ENCODE measurements around the gene SPON1.
A peak's percentile ranks its signal among the peaks of the same experiment; 100 is the strongest.

The SPON1 gene

DNA sequence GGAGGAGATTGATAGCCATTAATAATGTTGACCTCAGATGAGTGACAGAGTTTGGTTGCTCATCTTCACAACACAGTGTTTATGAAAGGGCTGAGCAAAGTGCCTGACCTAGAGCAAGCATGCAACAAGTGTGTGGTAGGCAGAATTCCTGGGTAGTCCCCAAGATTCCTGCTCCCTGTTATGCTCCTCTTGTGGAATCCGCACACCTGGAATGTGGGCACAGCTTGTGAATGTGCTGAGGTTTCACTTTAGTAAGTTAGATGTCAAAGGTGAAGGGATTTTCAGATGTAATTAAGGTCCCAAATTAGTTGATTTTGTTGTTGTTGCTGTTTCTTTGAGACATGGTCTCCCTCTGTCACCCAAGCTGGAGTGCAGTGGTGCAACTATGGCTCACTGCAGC lies 20.7 kb upstream of the SPON1 start:
- H3K4me3 ChIP-seq (ENCODE audit: low read length), result no peak overlapping the region
- no peak for DNase-seq (ENCODE audit: low read depth, low spot score)

DNA sequence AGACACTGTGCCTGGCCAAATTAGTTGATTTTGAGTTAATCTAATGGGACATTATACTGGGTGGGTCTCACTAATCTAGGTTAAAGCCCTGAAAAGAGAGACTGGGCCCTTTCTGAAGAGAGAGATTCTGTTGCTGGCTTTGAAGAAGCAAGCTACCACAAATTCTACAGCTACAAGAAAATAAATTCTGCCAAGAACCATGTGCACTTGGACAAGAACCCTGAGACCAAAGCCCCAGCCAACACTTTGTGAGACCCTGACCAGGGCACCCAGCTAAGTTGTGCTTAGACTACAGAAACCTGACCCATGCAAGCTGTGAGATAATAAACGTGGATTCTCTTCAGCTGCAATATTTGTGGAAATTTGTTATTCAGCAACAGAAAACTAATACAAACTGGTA lies 20.1 kb upstream of the SPON1 start:
- H3K4me3 ChIP-seq (ENCODE audit: low read length), result no peak overlapping the region

DNA sequence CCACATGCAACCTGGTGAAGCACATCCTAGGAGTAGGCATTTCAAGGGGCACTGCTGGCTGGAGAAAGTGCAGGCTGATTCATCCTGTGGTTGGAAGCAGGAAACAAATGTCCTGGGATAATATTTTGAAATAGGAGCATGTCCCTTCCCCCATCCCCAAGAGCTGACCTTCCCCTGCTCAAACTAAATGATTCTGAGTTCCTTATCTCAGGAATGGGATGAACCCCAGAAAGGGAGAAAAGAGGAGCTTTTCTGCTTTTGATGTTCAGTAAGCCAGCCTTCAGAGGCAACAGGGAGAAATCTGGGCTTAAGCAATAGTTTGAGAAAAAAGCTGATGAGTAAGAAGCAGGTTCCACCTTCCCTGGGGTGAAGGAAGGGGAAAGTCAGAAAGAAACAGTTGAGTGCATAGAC lies 19.5 kb upstream of the SPON1 start:
- no peak overlapping the region for H3K4me3 ChIP-seq (ENCODE audit: low read length)
- DNase-seq (ENCODE audit: low read depth, low spot score), result no peak

More for the DNA sequence above, 20.1 kb upstream of the SPON1 start:
- DNase-seq (ENCODE audit: low read depth, low spot score), result no peak

GRCh38 chr11:13944016-13944415 lies 18.5 kb upstream of the SPON1 start:
- no peak for DNase-seq (ENCODE audit: low read depth, low spot score)
- no peak overlapping the region for H3K4me3 ChIP-seq (ENCODE audit: low read length)

DNA sequence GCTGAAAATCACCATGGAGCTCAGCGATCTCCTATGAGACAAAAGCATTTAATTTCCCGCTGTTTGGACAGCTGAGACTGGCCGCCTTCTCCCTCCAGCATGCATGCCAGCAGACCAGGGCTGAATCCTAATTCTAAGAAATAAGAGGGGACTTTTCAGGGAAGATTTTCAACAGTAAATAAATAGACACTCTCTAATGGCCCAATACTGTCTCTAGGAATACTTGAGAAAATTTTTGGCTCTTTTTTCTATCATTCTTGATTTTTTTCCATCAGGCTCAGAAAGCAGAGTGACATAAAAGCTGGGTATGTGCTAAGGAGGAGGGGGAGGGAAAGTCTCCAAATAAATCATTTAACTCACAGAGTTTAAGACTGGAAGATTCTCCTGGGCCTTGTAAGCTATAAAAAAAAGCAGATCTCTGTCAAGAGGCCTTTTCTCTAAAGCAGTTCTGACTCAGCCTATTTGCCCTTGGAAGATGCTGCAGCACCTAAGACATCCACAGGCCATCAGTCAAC lies 17.6 kb upstream of the SPON1 start:
- DNase-seq (ENCODE audit: low read depth, low spot score), result no peak
- H3K4me3 ChIP-seq (ENCODE audit: low read length), result no peak overlapping the region

DNA sequence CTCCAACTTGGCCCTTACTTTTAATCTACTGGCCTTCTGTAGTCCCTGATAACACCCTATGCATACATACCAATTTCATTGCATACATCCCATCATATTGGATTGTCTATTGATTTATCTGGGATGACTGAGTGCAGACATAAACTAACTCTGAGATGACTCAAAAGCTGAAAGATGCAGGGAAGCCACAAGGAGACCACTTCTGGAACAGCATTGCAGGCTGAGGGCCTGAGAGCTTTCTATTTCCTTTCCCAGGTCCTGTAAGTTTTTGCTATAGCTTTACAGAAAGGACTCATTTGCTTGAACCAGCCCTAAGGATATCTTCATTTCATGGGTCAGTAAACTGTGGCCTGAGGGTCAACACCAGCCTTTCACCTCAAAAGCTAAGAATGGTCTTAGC lies 15.1 kb upstream of the SPON1 start:
- no peak for DNase-seq (ENCODE audit: low read depth, low spot score)
- H3K4me3 ChIP-seq (ENCODE audit: low read length), result no peak overlapping the region

DNA sequence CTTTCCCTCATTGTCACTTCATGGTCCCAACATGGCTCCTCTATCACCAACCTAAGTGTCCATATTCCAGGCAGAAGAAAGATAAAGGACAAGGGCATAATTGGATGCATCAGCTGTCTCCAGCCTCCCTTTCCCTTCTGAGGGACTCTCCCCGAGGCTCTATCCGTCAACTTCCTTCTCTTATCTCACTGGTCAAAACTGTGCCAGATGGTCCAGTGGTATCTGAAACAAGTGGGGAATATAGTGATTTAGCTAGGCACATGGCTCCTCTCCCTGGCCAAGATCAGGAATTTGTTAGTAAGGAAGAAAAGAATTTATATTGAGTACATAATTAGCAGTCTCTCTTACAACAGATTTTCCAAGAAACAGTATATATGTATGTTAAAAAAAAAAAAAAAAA lies 12.6 kb upstream of the SPON1 start:
- H3K4me3 ChIP-seq (ENCODE audit: low read length), result no peak overlapping the region
- DNase-seq (ENCODE audit: low read depth, low spot score), result no peak

DNA sequence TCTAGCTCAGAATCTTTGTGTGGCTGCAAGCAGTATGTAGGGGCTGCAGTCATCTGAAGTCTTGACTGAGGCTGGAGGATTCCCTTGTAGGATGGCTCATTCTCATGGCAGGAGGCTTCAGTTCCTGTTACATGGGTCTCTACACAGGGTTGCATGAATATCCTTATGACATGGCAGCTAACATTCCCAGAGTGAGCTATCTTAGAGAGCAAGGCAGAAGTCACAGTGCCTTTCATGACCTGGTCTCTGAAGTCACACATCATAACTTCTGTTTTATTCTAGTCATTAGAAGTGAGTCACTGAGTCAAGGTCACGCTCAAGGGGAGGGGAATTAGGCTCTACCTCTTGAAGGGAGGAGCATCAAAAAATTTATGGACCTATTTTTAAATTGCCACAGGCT lies 10.3 kb upstream of the SPON1 start:
- H3K4me3 ChIP-seq (ENCODE audit: low read length), result no peak overlapping the region
- DNase-seq (ENCODE audit: low read depth, low spot score), result no peak

DNA sequence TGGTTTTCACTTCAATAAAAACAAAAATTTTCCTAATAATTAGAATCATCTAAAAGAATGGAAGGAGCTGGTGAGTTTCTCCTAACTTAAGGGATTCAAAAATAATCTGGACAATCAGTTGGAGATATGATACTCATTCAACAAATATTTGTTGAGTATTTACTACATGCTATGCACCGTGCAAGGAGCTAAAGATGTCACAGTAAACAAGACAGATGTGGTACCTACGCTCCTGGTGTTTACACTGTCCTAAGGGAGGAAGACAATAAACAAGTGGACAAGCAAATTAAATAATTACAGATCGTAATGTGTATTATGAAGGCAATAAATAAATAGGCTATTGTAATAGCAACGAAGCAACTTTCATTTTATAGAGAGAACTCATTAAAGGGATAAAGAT lies 9.9 kb upstream of the SPON1 start:
- DNase-seq (ENCODE audit: low read depth, low spot score), result no peak
- H3K4me3 ChIP-seq (ENCODE audit: low read length), result no peak overlapping the region

GRCh38 chr11:13954591-13954990 lies 7.9 kb upstream of the SPON1 start:
- no peak for DNase-seq (ENCODE audit: low read depth, low spot score)
- no peak overlapping the region for H3K4me3 ChIP-seq (ENCODE audit: low read length)

- peak; percentile 52 for DNase-seq (ENCODE audit: low read depth, low spot score)
Observed at GRCh38 chr11:13955971-13956421, 6.5 kb upstream of the SPON1 start.

DNA sequence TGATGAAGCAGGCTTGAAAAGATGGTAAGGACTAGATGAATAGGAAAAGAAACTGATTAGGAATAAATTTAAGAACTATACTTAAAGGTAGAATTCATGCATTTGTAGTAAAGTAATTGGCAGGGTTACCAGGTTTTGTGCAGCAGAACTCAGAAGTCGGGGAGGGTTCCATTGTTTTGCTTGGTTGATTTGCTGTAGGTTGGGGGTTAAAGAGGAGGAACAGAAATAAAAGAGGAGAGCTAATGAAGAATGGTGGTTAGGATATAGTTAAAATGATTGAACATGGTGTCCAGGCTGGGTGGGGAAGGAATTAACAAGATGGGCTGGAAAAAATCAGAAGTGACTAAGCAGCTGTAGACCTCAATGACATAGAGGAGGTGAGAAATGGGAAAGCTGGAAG lies 5.5 kb upstream of the SPON1 start:
- H3K4me3 ChIP-seq (ENCODE audit: low read length), result no peak overlapping the region
- no peak for DNase-seq (ENCODE audit: low read depth, low spot score)

More at GRCh38 chr11:13955971-13956421, 6.5 kb upstream of the SPON1 start:
- no peak overlapping the region for H3K4me3 ChIP-seq (ENCODE audit: low read length)

DNA sequence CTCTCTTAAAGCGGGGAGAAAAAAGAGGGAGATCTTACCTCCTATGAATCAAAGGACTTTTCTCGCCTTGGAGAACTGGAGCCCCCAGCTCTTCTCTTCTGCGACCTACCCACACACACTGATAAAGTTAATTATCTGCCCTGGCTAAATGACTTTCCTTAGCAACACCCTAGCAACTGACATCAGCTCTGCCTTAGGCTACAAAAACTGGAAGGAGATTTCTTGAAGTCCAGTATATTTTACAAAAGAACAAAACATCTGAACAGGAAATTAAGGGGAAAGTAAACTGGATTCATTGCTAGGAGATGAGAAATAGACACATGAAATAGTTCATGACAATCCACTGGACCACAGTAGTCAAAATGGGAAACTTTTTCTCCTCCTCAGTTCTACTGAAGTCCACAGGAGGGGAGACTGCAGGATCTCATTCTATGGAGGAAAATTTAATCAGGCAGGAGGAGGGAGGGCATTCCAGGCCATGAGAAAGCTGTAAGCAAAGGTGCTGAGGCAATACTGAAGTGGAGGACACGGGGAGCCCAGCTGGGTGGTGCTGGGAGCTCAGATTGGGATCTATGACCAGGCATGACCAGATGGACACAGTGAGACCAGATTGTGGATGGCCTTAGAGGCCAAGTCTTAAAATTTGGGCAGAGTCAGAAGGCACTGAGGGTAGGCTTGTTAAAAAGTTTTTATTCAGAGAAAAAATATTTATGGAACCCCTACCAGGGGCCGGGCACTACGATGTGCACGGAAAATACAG lies 3.7 kb upstream of the SPON1 start:
- DNase-seq (ENCODE audit: low read depth, low spot score), result no peak
- H3K4me3 ChIP-seq (ENCODE audit: low read length), result no peak overlapping the region

- DNase-seq (ENCODE audit: low read depth, low spot score), result no peak
- H3K4me3 ChIP-seq (ENCODE audit: low read length), result no peak overlapping the region
Observed at GRCh38 chr11:13962198-13962561, 343 bp upstream of the SPON1 start.

GRCh38 chr11:13963169-13963948 lies 836 bp downstream of the SPON1 start:
- H3K4me3 ChIP-seq (ENCODE audit: low read length), result no peak overlapping the region
- DNase-seq (ENCODE audit: low read depth, low spot score), result no peak

DNA sequence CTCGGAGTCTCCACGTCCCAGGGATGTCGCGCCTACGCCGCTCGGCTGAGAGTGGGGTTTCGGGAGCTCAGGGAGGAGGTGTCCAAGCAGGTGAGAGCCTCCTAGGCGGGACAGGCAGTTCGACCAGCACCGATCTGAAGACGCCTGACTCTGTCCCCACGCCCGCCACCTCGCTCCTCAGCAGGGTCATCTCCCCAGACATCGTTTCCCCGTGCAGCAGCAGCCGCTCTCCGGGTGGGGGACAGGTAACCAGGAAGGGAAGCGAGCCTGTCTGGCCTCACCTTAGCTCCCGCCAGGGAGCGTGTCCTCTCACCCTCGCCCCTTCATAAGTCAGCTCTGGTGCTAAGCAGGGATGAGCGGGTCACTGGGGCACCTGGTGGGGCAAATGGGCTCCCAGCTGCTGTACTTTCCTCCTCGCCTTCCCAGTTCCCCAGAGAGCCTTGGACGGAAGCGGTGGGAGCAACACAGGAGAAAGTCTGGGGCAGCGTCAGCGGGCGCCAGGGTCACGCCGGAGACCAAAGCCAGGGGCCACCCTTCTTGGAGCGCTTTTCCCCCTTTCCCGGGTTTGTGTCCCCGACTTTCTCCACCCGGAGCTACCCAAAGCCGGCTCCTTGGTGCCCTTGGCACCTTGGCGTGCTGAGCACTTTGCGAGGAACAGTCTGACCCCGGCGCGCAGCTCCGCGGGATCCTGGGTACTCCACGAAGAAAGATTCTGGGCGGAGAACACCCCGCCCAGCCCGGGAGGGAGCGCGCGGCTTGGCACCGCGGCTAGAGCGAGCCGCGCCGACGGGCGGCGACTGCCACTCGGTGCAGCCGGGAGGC lies 1.6 kb downstream of the SPON1 start:
- no peak overlapping the region for H3K4me3 ChIP-seq (ENCODE audit: low read length)
- DNase-seq (ENCODE audit: low read depth, low spot score), result no peak

DNA sequence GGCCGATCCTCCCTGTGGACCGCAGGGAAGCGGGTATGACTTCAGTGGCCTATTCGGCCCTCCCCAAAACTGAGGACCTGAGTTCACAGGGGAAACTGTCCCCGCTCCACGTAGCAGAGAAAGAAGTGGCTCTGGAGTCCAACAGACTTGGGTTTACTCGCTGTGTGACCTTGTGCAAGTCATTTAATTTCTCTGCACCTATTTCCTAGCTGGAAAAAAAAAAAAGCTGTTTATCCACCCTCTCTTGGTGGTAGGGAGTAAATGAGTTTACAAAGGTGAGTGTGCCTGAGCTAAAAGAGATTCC lies 2.2 kb downstream of the SPON1 start:
- H3K4me3 ChIP-seq (ENCODE audit: low read length), result no peak overlapping the region
- DNase-seq (ENCODE audit: low read depth, low spot score), result no peak

DNA sequence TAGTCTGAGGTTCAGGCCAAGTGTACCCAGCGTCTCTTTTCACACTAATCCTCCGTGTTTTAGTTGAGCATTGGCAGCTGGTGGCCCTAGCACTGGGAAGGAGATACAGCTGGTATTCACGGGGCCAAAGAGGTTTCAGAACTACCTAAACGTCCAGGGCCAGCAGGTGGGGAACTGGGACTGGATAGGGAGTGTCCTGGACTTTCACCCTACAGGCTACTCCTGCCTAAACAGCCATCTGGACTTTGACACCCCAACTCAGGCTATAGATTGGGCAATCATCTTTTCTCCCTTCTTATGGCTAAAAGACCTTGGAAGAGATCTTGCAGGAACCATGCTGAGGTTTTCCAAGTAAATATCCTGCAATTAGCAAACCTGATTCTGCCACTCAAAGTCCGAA lies 2.8 kb downstream of the SPON1 start:
- no peak overlapping the region for H3K4me3 ChIP-seq (ENCODE audit: low read length)
- DNase-seq (ENCODE audit: low read depth, low spot score), result no peak

GRCh38 chr11:13966013-13966412 lies 3.5 kb downstream of the SPON1 start:
- H3K4me3 ChIP-seq (ENCODE audit: low read length), result no peak overlapping the region
- DNase-seq (ENCODE audit: low read depth, low spot score), result no peak

DNA sequence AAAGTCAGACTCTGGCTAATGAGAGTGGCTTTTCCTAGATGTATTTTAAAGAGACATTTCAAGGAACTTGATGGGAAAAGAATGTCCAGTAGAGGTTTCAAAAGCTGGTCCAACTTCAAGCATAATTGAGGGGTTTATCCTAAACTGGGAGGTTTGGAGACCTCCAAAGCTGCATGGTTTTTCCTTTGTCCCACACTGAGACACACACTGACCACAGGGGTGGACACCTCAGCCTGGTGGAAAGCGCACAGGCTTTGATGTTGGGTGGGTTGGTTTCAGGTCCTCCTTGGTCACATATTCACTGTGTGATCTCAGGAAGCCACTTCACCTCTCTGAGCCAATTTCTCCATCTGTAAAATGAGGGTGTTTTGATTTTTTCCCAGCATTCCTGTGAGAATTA lies 4.0 kb downstream of the SPON1 start:
- H3K4me3 ChIP-seq (ENCODE audit: low read length), result no peak overlapping the region

More for the DNA sequence above, 4.0 kb downstream of the SPON1 start:
- no peak for DNase-seq (ENCODE audit: low read depth, low spot score)

Data from Jurkat, Clone E6-1 (cell line).